HL-60 (cell line): ENCODE measurements around the gene CFAP97D2.

Source experiments
- GABPA ChIP-seq: IDR thresholded peaks from 2 replicates; pipeline ENCODE4 v1.6.1; 2012; ENCODE audit warnings: low read depth
- REST ChIP-seq: IDR thresholded peaks from 2 replicates; pipeline ENCODE4 v1.6.1; 2012; ENCODE audit warnings: low read depth; ENCODE audit not compliant: insufficient replicate concordance
- TF ChIP-seq, protein P1 (sequence below): IDR thresholded peaks from one replicate; pipeline ENCODE4 v1.5.1; 2011; ENCODE audit warnings: low read length, control low read depth, inconsistent platforms; ENCODE audit not compliant: insufficient read depth

DNA sequence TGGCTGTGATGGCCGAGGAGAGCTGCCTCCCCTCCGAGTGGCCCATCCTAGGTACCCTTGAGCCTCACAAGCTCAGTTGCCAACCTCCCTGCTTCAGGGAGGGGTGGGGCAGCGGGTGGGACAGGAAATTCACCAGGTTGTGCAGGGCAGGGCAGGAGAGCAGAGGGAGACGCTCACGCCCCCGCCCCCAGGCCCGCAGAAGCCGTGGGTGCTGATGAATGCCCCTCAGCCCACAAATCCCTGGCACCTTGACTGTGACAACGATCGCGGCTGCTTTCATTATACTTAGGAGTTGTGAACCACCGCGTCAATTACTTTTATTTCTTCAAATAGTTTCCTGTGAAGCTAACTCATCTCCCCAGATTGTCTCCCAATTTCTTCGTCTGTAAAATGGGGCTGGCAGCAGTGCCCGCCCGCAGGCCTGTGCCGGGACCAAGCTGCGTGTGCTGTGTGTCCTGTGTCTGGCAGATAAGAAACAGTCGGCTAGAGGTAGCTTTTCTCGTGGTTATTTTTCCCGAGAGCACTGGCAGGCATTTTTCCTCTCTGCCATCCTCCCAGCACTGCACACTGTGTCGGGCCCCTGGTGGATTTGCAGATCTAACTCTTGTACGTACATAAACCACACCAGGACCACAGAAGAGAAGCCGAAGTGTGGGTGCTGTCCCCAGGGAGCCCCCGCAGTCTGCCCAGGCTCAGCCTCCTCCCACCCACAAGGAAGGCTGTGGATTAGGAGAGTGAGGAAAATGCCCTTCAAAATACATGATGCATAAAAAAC, 38.7 kb upstream of the CFAP97D2 start:
- TF ChIP-seq, protein P1, sequence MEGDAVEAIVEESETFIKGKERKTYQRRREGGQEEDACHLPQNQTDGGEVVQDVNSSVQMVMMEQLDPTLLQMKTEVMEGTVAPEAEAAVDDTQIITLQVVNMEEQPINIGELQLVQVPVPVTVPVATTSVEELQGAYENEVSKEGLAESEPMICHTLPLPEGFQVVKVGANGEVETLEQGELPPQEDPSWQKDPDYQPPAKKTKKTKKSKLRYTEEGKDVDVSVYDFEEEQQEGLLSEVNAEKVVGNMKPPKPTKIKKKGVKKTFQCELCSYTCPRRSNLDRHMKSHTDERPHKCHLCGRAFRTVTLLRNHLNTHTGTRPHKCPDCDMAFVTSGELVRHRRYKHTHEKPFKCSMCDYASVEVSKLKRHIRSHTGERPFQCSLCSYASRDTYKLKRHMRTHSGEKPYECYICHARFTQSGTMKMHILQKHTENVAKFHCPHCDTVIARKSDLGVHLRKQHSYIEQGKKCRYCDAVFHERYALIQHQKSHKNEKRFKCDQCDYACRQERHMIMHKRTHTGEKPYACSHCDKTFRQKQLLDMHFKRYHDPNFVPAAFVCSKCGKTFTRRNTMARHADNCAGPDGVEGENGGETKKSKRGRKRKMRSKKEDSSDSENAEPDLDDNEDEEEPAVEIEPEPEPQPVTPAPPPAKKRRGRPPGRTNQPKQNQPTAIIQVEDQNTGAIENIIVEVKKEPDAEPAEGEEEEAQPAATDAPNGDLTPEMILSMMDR: no peak
- TF ChIP-seq REST (no peak), GABPA (no peak)
